GM23248 (cell line): Measurements from ENCODE around the gene AP4S1. TPM values are rescaled to one million over a fixed set of nuclear protein-coding genes. Genes with fewer than 3 reads are reported as not detected.

ENCODE experiments used
- DNase-seq: peaks from one replicate; pipeline ENCODE4 v3.0.0-alpha.2; 2015
- H2AFZ ChIP-seq: fragments of 200-600 bp; sonication (generic); 2 replicates; pipeline ENCODE4 v1.6.1; 2016; ENCODE audit warnings: antibody characterized with exemption
- H3F3A ChIP-seq: fragments of 200-600 bp; sonication (generic); 2 replicates; pipeline ENCODE4 v1.6.1; 2016; ENCODE audit warnings: mild to moderate bottlenecking, antibody characterized with exemption, mixed run types; ENCODE audit not compliant: insufficient read depth
- H3K27ac ChIP-seq: fragments of 200-600 bp; sonication (generic); 2 replicates; pipeline ENCODE4 v1.5.1; 2016; ENCODE audit warnings: mild to moderate bottlenecking
- H3K27me3 ChIP-seq: fragments of 200-600 bp; sonication (generic); replicated peaks from 2 replicates; pipeline ENCODE4 v1.6.1; 2016; ENCODE audit warnings: mild to moderate bottlenecking; ENCODE audit not compliant: insufficient read depth
- H3K36me3 ChIP-seq: fragments of 200-600 bp; sonication (generic); 2 replicates; pipeline ENCODE4 v1.6.1; 2016; ENCODE audit warnings: low read depth, mild to moderate bottlenecking
- H3K4me1 ChIP-seq: fragments of 200-600 bp; sonication (generic); 2 replicates; pipeline ENCODE4 v1.6.1; 2016; ENCODE audit warnings: mild to moderate bottlenecking; ENCODE audit not compliant: insufficient read depth
- H3K4me2 ChIP-seq: fragments of 200-600 bp; sonication (generic); one replicate; pipeline ENCODE4 v1.6.1; 2016; ENCODE audit warnings: mild to moderate bottlenecking; ENCODE audit not compliant: unreplicated experiment
- H3K4me3 ChIP-seq: fragments of 200-600 bp; sonication (generic); 2 replicates; pipeline ENCODE4 v1.5.1; 2016; ENCODE audit warnings: mild to moderate bottlenecking
- H3K79me2 ChIP-seq: fragments of 200-600 bp; sonication (generic); 2 replicates; pipeline ENCODE4 v1.6.1; 2016; ENCODE audit warnings: mild to moderate bottlenecking; ENCODE audit not compliant: insufficient read depth
- H3K9ac ChIP-seq: fragments of 200-600 bp; sonication (generic); 2 replicates; pipeline ENCODE4 v1.6.1; 2016; ENCODE audit warnings: mild to moderate bottlenecking
- H3K9me2 ChIP-seq: fragments of 200-600 bp; sonication (generic); 2 replicates; pipeline ENCODE4 v1.6.1; 2016; ENCODE audit warnings: mixed run types, mild to moderate bottlenecking, moderate library complexity; ENCODE audit not compliant: insufficient read depth
- H3K9me3 ChIP-seq: fragments of 200-600 bp; sonication (generic); one replicate; pipeline ENCODE4 v1.6.1; 2017; ENCODE audit warnings: low read depth
- H4K20me1 ChIP-seq: fragments of 200-600 bp; sonication (generic); 2 replicates; pipeline ENCODE4 v1.6.0; 2016; ENCODE audit not compliant: insufficient read depth
- EZH2 ChIP-seq: fragments of 200-600 bp; sonication (generic); IDR thresholded peaks from 2 replicates; pipeline ENCODE4 v1.6.1; 2018; ENCODE audit warnings: antibody characterized with exemption, mild to moderate bottlenecking; ENCODE audit not compliant: insufficient read depth, poor library complexity, severe bottlenecking
- EZH2phosphoT487 ChIP-seq: fragments of 200-600 bp; sonication (generic); IDR thresholded peaks from 2 replicates; pipeline ENCODE4 v1.6.1; 2018; ENCODE audit warnings: antibody characterized with exemption, moderate library complexity, mild to moderate bottlenecking, low read depth; ENCODE audit not compliant: insufficient read depth
- WGBS, 2 experiments: methylation state at CpG; one replicate each; pipeline ENCODE4 v1.1.6; 2015 to 2017; ENCODE audit warnings: low lambda C conversion rate in 2 of 2, low coverage in 1 of 2; ENCODE audit errors: missing lambda C conversion rate in 2 of 2; 5-methylcytosine and 5-hydroxymethylcytosine counted together
- in situ Hi-C: fragments of 300-500 bp; cut with MboI; formaldehyde crosslinking; loops from 2 replicates; pipeline ENCODE4 v1.15.0; 2020
- polyA plus RNA-seq: library from polyadenylated mRNA; unstranded; fragments of >200 nt; fragmentation: Nextera tagmentation; extraction: Ambion mirVana; gene quantifications from 2 replicates; pipeline ENCODE4 v1.2.1, GENCODE V29; 2016
- total RNA-seq: library from RNA; depleted of rRNA; stranded (reverse); fragments of >200 nt; shearing (Covaris generic); gene quantifications from 2 replicates; pipeline ENCODE4 v1.2.3, GENCODE V29; 2014

Gene AP4S1
- total and polyA plus RNA-seq, 2 experiments from 2014 or later: 6.3 to 9.9 TPM

DNA sequence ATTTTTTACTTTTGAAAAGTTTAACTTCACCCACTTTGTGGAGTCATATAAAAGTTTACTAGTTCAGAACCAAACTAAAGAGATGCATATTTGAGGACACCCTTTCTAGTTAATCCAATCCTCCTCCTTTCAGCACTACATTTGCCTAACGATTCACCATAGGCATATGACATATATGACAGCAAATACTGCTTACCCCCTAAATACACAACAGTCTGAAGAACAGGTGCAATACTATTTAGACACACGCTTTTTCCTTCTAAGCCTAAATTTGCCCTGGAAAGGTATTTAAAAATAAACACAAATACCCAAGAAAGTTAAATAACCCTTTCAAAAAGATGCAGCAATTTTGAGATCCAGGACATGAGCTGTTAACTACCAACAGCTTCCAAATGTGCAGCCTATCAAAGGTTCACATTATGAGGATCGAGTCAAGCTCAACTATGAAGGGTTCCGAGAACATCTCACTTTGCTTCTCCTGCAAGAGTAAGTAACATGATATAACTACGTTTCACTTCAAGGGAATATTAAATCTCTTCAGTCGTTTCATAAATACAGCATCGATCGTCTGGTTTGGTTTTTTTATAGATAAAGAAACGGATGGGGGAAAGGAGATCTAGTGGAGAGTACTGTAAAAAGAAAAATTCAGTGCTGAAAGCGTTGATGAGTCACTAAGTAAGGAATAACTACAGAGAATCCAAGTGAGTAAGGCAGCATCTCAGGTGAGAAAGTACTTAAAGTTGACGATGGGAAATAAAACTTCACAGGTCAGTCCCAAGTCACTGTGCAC lies 677 bp upstream of the AP4S1 start:
- peak; percentile 76 for DNase-seq
- peaks cover 26% of the 10 kb centered on the region for H3F3A ChIP-seq
- H3K79me2 ChIP-seq: peaks cover 82% of the 10 kb centered on the region
- in situ Hi-C loops: no loop called here
- peak overlapping the region; percentile 99 for H3K9ac ChIP-seq
- TF ChIP-seq EZH2 (no peak), EZH2phosphoT487 (no peak)
- peaks cover 7% of the 10 kb centered on the region; the same call in 1 of the 2 replicates for H4K20me1 ChIP-seq
- H3K36me3 ChIP-seq: no peaks in the 10 kb centered on the region; the same call in 1 of the 2 replicates
- peak overlapping the region; percentile 98 for H3K4me3 ChIP-seq
- no peaks in the 10 kb centered on the region for H3K9me3 ChIP-seq
- peak overlapping the region; percentile 89 for H2AFZ ChIP-seq
- peak overlapping the region; percentile 100 for H3K4me2 ChIP-seq
- no peaks in the 10 kb centered on the region for H3K9me2 ChIP-seq
- H3K27me3 ChIP-seq: no peaks in the 10 kb centered on the region
- WGBS, 2 experiments: 5 to 7% methylated on average over 11 of the region's 11 CpGs
- peaks cover 29% of the 10 kb centered on the region for H3K4me1 ChIP-seq
- H3K27ac ChIP-seq: peak overlapping the region; percentile 80

DNA sequence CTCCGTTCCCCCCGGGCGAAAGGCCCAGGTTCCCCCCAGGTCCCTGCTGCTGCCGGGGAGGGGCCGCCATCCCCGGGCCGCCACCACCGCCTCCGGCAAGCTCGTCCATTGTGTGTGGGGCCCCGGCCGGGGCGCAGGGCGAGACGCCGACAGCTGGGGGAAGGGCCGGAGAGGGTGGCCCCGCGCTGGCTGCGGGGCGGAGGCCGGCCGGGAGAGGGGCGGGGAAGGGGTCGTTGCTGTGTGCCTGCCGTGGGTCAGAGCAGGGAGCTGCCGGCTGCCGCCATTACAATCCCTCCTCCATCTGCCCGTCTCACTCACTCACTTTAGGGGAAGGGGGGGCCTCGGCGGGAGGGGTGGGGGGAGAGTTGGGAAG lies 614 bp downstream of the AP4S1 start, which contains the start of gene STRN3:
Gene STRN3 (minus strand): TSS at position 303 of the 373 bp plus-strand sequence. CDS start 194 bp downstream, at position 109.
- Histone ChIP-seq H3K9me3 (no peaks in the 10 kb centered on the region), H3K9ac (peak within 1 kb of the TSS; percentile 99), H3K27me3 (no peaks in the 10 kb centered on the region), H3K4me2 (peak within 1 kb of the TSS; percentile 100), H3K4me1 (peaks cover 29% of the 10 kb centered on the region), H2AFZ (peak within 1 kb of the TSS; percentile 89), H3K36me3 (no peaks in the 10 kb centered on the region; the same call in 1 of the 2 replicates), H3K4me3 (peak within 1 kb of the TSS; percentile 98), H4K20me1 (peaks cover 7% of the 10 kb centered on the region; the same call in 1 of the 2 replicates), H3K9me2 (no peaks in the 10 kb centered on the region), H3F3A (peaks cover 26% of the 10 kb centered on the region), H3K79me2 (peaks cover 82% of the 10 kb centered on the region), H3K27ac (peak within 1 kb of the TSS; percentile 80)
- no peak for DNase-seq
- no peak for TF ChIP-seq EZH2
- no peak for TF ChIP-seq EZH2phosphoT487
- 0 to 1% methylated on average over 4 to 31 of the region's 31 CpGs for WGBS, 2 experiments
- in situ Hi-C loops: no loop called here

DNA sequence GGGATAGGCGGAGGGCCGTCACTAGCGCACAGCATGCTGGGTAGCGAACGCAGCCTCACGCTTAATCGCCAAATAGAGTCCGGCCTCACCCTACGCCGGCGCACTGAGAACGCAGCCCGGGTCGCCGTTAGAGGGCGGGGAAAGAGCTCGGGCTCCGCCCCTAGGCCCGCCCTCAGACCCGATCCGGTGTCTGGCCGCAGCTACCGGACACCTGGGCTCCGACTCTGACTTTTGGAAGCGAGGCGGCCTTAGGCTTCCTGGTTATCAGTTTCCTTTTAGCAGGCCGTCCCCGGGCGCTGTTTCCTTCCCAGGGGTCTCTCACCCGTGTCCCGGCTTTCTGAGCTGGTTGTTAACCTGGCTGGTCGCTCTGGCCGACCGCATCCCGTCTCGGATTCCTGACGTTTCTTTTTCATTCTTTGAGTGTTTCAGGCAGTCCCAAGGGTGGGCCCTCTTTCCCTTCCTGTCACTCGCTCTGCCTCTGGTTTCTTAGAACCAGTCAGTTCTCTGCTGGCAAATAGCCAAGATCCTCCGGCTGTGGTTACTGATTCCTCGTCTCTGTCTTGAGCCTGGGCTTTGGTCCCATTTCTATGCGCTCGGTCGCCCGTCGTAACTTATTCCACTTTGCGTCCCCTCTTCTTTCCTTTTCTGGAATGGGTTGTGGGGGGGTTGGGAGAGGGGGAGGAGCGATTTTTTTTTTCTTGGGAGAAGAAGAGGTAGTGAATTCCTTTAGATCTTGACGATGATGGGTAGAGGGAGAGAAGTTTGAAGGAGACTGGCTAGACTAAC lies 1.2 kb downstream of the AP4S1 start:
- Histone ChIP-seq H3K27me3 (no peaks in the 10 kb centered on the region), H3K79me2 (peaks cover 82% of the 10 kb centered on the region), H3K27ac (peak overlapping the region; percentile 80), H3K9me2 (no peaks in the 10 kb centered on the region), H3K36me3 (no peaks in the 10 kb centered on the region; the same call in 1 of the 2 replicates), H3K4me2 (peak overlapping the region; percentile 66), H2AFZ (peak overlapping the region; percentile 81), H3F3A (peaks cover 26% of the 10 kb centered on the region), H3K9ac (peak overlapping the region; percentile 99), H3K9me3 (no peaks in the 10 kb centered on the region), H4K20me1 (peaks cover 7% of the 10 kb centered on the region; the same call in 1 of the 2 replicates), H3K4me1 (peaks cover 29% of the 10 kb centered on the region), H3K4me3 (peak overlapping the region; percentile 98)
- DNase-seq: peak; percentile 98
- in situ Hi-C loops: no loop called here
- TF ChIP-seq EZH2 (no peak), EZH2phosphoT487 (no peak)
- 0 to 1% methylated on average over 35 to 47 of the region's 48 CpGs for WGBS, 2 experiments

DNA sequence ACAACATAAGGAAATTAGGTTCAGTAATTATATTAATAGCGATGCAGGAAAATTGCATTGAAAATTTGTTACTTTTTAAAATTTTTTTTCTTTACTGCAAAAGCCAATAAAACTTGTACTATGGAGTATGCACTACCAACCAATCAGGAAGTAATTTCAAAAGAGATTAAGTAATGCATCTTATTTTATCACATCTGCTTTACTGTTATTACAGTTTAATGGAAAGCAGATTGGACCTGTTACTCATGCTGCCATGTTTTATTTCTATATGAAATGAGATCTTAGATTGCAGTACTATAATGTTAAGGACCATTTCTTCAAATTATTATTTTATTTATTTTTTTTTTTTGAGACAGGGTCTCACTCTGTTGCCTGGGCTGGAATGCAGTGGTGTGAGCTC lies 2.4 kb downstream of the AP4S1 start:
- 48 to 53% methylated on average over 1 of the region's 1 CpG for WGBS, 2 experiments
- TF ChIP-seq EZH2 (no peak), EZH2phosphoT487 (no peak)
- Histone ChIP-seq H3K27ac (peak overlapping the region; percentile 80), H3K4me1 (peaks cover 28% of the 10 kb centered on the region), H3K9ac (peak overlapping the region; percentile 99), H3K9me3 (no peaks in the 10 kb centered on the region), H3K9me2 (no peaks in the 10 kb centered on the region), H2AFZ (peak overlapping the region; percentile 81), H4K20me1 (peaks cover 7% of the 10 kb centered on the region; the same call in 1 of the 2 replicates), H3K79me2 (peaks cover 82% of the 10 kb centered on the region), H3K27me3 (no peaks in the 10 kb centered on the region), H3K36me3 (no peaks in the 10 kb centered on the region), H3K4me2 (peak overlapping the region; percentile 66), H3K4me3 (peak overlapping the region; percentile 98), H3F3A (peaks cover 26% of the 10 kb centered on the region)
- DNase-seq: peak; percentile 37
- in situ Hi-C loops: no loop called here
